ENCODE measurements around the gene USP17L28.
"Not testable (repeated sequence)": the region's sequence is repeated elsewhere in the genome, so short reads cannot be mapped to it uniquely, and the experiment has no call there.

The USP17L28 gene, protein sequence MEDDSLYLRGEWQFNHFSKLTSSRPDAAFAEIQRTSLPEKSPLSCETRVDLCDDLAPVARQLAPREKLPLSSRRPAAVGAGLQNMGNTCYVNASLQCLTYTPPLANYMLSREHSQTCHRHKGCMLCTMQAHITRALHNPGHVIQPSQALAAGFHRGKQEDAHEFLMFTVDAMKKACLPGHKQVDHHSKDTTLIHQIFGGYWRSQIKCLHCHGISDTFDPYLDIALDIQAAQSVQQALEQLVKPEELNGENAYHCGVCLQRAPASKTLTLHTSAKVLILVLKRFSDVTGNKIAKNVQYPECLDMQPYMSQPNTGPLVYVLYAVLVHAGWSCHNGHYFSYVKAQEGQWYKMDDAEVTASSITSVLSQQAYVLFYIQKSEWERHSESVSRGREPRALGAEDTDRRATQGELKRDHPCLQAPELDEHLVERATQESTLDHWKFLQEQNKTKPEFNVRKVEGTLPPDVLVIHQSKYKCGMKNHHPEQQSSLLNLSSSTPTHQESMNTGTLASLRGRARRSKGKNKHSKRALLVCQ

DNA sequence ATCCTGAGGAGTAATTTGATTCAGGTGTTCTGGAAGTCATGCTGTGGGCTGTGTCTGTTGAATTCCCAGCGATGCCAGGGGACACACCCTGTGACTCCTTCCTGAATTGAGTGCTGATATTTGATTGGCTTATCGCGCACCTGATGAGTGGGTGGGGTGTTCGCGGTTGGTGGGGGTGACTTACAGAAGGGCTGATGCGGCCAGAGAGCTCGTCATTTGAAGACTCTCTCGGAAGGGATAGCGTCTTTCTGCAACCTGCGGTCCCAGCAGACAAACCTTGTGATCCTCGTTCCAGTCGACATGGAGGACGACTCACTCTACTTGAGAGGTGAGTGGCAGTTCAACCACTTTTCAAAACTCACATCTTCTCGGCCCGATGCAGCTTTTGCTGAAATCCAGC, at the start of gene USP17L28:
TSS of gene USP17L28 (plus strand) at position 301 of the 400 bp plus-strand sequence. CDS start at position 301, 0 bp downstream.
- not testable (repeated sequence) for DNase-seq (ENCODE audit: low spot score)

DNA sequence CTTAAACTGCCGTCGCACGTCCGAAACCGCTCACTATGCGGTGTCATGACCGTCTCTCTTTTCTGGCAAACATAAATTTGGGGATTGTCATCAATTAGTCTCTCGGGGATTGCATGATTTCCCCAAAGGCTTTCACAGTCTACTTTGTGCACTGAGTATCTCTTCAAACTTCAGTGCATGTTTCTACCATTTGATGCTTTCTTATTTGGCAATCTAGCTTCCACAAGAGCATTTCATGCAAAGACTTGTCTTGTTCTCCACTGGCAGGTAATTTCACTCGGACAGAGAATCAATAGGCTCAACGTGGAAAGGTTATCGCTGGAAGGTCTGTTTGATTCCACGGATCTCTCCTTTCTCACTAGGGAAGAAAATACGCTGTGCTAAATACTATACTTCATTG, 24.5 kb upstream of the USP17L28 start:
- DNase-seq (ENCODE audit: low spot score): not testable (repeated sequence)

DNA sequence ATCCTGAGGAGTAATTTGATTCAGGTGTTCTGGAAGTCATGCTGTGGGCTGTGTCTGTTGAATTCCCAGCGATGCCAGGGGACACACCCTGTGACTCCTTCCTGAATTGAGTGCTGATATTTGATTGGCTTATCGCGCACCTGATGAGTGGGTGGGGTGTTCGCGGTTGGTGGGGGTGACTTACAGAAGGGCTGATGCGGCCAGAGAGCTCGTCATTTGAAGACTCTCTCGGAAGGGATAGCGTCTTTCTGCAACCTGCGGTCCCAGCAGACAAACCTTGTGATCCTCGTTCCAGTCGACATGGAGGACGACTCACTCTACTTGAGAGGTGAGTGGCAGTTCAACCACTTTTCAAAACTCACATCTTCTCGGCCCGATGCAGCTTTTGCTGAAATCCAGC, 23.8 kb upstream of the USP17L28 start, which contains the start of gene USP17L24:
TSS of gene USP17L24 (plus strand) at position 301 of the 400 bp plus-strand sequence. CDS start at position 301, 0 bp downstream.
- not testable (repeated sequence) for DNase-seq (ENCODE audit: low spot score)

DNA sequence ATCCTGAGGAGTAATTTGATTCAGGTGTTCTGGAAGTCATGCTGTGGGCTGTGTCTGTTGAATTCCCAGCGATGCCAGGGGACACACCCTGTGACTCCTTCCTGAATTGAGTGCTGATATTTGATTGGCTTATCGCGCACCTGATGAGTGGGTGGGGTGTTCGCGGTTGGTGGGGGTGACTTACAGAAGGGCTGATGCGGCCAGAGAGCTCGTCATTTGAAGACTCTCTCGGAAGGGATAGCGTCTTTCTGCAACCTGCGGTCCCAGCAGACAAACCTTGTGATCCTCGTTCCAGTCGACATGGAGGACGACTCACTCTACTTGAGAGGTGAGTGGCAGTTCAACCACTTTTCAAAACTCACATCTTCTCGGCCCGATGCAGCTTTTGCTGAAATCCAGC, 19.1 kb upstream of the USP17L28 start, which contains the start of gene USP17L25:
TSS of gene USP17L25 (plus strand) at position 301 of the 400 bp plus-strand sequence. CDS start at position 301, 0 bp downstream.
- not testable (repeated sequence) for DNase-seq (ENCODE audit: low spot score)

DNA sequence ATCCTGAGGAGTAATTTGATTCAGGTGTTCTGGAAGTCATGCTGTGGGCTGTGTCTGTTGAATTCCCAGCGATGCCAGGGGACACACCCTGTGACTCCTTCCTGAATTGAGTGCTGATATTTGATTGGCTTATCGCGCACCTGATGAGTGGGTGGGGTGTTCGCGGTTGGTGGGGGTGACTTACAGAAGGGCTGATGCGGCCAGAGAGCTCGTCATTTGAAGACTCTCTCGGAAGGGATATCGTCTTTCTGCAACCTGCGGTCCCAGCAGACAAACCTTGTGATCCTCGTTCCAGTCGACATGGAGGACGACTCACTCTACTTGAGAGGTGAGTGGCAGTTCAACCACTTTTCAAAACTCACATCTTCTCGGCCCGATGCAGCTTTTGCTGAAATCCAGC, 14.3 kb upstream of the USP17L28 start, which contains the start of gene USP17L26:
TSS of gene USP17L26 (plus strand) at position 301 of the 400 bp plus-strand sequence. CDS start at position 301, 0 bp downstream.
- DNase-seq (ENCODE audit: low spot score): not testable (repeated sequence)

DNA sequence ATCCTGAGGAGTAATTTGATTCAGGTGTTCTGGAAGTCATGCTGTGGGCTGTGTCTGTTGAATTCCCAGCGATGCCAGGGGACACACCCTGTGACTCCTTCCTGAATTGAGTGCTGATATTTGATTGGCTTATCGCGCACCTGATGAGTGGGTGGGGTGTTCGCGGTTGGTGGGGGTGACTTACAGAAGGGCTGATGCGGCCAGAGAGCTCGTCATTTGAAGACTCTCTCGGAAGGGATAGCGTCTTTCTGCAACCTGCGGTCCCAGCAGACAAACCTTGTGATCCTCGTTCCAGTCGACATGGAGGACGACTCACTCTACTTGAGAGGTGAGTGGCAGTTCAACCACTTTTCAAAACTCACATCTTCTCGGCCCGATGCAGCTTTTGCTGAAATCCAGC, 9.6 kb upstream of the USP17L28 start, which contains the start of gene USP17L5:
TSS of gene USP17L5 (plus strand) at position 301 of the 400 bp plus-strand sequence. CDS start at position 301, 0 bp downstream.
- DNase-seq (ENCODE audit: low spot score): not testable (repeated sequence)

DNA sequence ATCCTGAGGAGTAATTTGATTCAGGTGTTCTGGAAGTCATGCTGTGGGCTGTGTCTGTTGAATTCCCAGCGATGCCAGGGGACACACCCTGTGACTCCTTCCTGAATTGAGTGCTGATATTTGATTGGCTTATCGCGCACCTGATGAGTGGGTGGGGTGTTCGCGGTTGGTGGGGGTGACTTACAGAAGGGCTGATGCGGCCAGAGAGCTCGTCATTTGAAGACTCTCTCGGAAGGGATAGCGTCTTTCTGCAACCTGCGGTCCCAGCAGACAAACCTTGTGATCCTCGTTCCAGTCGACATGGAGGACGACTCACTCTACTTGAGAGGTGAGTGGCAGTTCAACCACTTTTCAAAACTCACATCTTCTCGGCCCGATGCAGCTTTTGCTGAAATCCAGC, 4.8 kb upstream of the USP17L28 start, which contains the start of gene USP17L27:
TSS of gene USP17L27 (plus strand) at position 301 of the 400 bp plus-strand sequence. CDS start at position 301, 0 bp downstream.
- not testable (repeated sequence) for DNase-seq (ENCODE audit: low spot score)

DNA sequence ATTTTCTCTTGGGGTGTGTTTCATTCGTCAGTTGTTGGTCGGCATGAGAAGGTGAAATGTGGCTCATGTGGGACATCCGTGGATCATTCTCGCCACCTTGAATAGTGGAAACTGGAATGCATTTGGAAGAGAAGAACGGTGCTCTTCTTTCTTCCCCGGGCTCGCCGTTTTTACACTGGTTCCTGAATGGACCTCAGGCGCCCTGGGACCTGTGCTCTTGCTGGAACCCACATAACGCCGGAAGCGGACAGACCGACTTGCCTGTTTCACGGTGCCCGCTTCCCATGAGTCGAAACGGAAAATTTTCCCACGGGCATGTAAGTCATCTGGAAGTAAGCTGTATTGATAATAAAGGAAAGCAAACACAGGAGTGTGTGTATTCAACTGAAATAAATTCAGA, 2.2 kb downstream of the USP17L28 start:
- not testable (repeated sequence) for DNase-seq (ENCODE audit: low spot score)

DNA sequence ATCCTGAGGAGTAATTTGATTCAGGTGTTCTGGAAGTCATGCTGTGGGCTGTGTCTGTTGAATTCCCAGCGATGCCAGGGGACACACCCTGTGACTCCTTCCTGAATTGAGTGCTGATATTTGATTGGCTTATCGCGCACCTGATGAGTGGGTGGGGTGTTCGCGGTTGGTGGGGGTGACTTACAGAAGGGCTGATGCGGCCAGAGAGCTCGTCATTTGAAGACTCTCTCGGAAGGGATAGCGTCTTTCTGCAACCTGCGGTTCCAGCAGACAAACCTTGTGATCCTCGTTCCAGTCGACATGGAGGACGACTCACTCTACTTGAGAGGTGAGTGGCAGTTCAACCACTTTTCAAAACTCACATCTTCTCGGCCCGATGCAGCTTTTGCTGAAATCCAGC, 4.6 kb downstream of the USP17L28 start, which contains the start of gene USP17L29:
TSS of gene USP17L29 (plus strand) at position 301 of the 400 bp plus-strand sequence. CDS start at position 301, 0 bp downstream.
- DNase-seq (ENCODE audit: low spot score): not testable (repeated sequence)

DNA sequence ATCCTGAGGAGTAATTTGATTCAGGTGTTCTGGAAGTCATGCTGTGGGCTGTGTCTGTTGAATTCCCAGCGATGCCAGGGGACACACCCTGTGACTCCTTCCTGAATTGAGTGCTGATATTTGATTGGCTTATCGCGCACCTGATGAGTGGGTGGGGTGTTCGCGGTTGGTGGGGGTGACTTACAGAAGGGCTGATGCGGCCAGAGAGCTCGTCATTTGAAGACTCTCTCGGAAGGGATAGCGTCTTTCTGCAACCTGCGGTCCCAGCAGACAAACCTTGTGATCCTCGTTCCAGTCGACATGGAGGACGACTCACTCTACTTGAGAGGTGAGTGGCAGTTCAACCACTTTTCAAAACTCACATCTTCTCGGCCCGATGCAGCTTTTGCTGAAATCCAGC, 14.1 kb downstream of the USP17L28 start, which contains the start of gene USP17L30:
TSS of gene USP17L30 (plus strand) at position 301 of the 400 bp plus-strand sequence. CDS start at position 301, 0 bp downstream.
- not testable (repeated sequence) for DNase-seq (ENCODE audit: low spot score)

DNA sequence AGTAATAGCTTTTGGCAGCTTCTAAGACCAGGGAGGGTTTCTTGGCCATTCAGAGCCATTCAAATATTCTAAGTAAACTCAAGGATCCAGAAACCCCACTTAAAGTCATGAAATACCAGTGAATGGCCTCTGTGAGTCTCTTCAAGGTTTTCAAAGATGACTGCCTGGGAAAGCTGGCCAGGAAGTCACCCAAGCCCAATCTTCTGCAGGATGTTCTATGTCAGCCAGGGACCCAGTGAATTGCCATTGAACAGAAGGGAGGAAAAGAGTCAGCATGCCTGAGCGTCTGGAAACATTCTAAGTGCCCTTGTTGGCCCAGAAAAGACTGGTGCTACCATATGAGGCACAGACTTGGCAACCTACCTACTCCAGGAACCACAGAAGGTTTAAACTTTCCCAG, 31.2 kb downstream of the USP17L28 start:
- DNase-seq (ENCODE audit: low spot score): not testable (repeated sequence)

DNA sequence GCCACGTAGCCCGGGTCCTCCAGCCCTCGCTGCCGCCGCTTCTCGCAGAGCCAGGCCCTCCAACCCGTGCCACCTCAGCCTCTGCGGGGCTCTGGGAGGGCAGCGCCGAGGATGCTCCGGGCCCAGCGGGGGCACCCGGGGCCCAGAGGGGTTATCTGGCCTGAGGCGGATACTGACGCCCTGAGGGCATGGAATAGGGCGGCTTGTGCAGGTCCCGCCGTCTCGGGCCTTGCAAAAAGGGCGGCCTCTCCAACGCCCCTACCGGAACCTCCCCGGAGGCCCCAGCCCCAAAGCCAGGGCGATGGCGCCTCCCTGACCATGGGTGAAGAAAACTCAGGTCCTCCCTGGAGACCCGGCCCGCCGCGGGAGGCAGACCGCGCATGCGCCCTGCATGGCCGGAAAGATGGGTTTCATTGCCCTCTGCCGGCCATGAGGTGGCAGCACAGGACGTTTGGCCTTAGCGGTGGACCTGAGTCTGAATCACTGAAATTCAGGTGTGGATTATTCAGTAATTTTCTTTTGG, 32.4 kb downstream of the USP17L28 start:
- DNase-seq (ENCODE audit: low spot score): peak; percentile 33

DNA sequence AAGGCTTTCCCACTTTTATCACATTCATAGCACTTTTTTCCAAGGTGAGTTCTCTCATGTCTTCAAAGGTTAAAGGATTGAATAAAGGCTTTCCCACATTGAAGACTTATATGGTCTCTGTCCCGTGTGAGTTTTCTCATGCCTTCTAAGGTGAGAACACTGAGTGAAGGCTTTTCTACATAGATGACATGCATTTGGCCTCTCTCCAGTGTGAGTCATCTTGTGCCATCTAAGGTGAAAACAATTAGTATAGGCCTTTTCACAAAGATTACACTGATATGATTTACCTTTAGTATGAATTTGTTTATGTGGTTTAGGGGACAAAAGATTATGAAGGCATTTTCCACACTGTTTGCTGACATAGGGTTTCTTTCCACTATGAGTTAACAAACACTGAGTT, 35.4 kb downstream of the USP17L28 start:
- DNase-seq (ENCODE audit: low spot score): no peak

DNA sequence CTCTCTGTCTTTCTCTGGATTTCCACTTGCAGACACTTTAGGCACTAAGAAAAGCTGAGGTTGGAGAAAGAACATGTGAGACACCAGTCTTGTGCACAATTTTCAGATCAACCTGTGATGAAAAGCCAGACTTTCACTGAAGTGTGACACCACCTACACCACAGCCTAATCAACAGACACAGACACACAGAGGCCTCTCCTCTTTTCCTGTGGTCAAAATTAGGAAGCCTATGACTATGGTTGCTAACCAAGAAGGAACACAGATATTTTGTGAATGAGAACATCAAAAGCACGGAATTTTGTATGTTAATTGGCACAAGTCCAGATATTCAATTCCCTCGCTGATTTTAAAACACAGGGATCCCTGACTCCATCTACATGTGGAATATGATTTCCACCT, 40.3 kb downstream of the USP17L28 start:
- DNase-seq (ENCODE audit: low spot score): not testable (repeated sequence)

All from iPS-NIHi11 (cell line).